Activated naive CD8-positive, alpha-beta T cell treated with anti-CD3 and anti-CD28 coated beads for 36 hours (primary cell): ENCODE results near the gene EPHB1. TPM values are rescaled to one million over a fixed set of nuclear protein-coding genes. Genes with fewer than 3 reads are reported as not detected.

Experiments
- DNase-seq: peaks from one replicate; pipeline ENCODE4 v3.0.0; 2021
- H3K27ac Mint-ChIP-seq: one replicate; pipeline ENCODE4 v1.8.0; 2022; ENCODE audit warnings: mild to moderate bottlenecking, moderate library complexity, mixed read lengths
- H3K27me3 Mint-ChIP-seq: one replicate; pipeline ENCODE4 v1.8.0; 2022; ENCODE audit warnings: mild to moderate bottlenecking, mixed read lengths
- H3K36me3 Mint-ChIP-seq: one replicate; pipeline ENCODE4 v1.8.0; 2021; ENCODE audit warnings: mild to moderate bottlenecking, mixed read lengths
- H3K4me1 Mint-ChIP-seq: one replicate; pipeline ENCODE4 v1.8.0; 2021; ENCODE audit warnings: mixed read lengths
- H3K4me3 Mint-ChIP-seq: one replicate; pipeline ENCODE4 v1.8.0; 2022; ENCODE audit warnings: mild to moderate bottlenecking, moderate library complexity, mixed read lengths
- H3K9me3 Mint-ChIP-seq: one replicate; pipeline ENCODE4 v1.8.0; 2022; ENCODE audit warnings: mixed read lengths
- total RNA-seq, 2 experiments: library from RNA; stranded (reverse); gene quantifications; one replicate each; pipeline ENCODE4 v1.2.3, GENCODE V29; 2021

The EPHB1 gene
- total RNA-seq, 2 experiments from 2014 or later, result not detected

- Mint-ChIP-seq H3K4me1 (no peaks in the 10 kb centered on the region), H3K27ac (no peak overlapping the region), H3K27me3 (peaks cover 9% of the 10 kb centered on the region), H3K36me3 (no peaks in the 10 kb centered on the region), H3K4me3 (no peak overlapping the region), H3K9me3 (no peaks in the 10 kb centered on the region)
- no peak for DNase-seq
Measured at GRCh38 chr3:135163701-135164100, 368.6 kb downstream of the EPHB1 start.

DNA sequence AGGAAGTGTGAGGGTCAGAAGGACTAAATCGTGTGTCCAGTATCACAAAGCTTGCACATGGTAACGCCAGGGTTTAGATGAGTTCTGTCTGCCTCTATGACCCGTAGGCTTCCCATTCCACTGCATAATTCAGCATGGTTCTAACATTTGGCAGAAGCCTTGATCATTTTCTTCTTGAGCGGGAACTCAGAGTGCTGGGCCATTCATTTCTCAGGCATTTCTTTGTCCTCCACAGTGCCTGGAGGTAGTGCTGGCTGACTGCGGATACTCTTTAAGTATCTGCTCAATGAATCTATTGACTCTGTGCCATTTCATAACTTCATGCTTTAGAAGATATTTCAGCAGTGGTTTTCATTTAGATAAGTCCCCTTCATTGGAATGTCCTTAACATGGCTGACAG, 370.2 kb downstream of the EPHB1 start:
- DNase-seq, result no peak
- peaks cover 9% of the 10 kb centered on the region for H3K27me3 Mint-ChIP-seq
- H3K4me3 Mint-ChIP-seq, result no peak overlapping the region
- no peaks in the 10 kb centered on the region for H3K36me3 Mint-ChIP-seq
- no peak overlapping the region for H3K27ac Mint-ChIP-seq
- H3K4me1 Mint-ChIP-seq, result no peaks in the 10 kb centered on the region
- no peaks in the 10 kb centered on the region for H3K9me3 Mint-ChIP-seq

DNA sequence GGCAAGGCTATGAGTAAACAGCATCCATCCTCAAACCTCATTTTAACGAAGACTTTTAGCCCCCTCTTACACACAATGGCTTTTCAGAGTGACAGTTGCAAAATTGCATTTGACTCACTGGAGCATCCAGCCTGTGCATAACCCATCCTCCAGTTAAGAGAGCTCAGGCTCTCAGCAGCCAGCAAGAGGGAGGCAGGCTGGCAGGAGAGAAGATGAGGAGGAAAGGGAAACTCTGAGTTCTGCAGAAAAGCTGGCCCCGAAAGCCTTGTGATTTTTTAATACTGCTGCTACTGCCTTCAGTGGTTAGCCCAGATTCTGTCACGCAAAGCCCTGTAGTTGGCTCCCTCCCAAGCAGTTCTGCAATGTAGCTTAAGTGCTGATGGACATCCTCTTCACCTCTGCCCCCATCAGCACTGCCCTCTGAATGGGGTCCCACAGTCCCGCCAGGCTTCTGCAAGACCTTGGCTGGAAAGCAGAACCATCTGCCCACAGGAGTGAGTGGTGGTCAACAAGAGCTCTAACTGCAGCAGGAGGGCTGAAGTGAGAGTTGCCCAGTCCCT, 371.3 kb downstream of the EPHB1 start:
- H3K4me3 Mint-ChIP-seq, result no peak overlapping the region
- H3K27me3 Mint-ChIP-seq, result peaks cover 3% of the 10 kb centered on the region
- H3K4me1 Mint-ChIP-seq, result no peaks in the 10 kb centered on the region
- no peaks in the 10 kb centered on the region for H3K9me3 Mint-ChIP-seq
- H3K27ac Mint-ChIP-seq, result no peak overlapping the region
- no peak for DNase-seq
- no peaks in the 10 kb centered on the region for H3K36me3 Mint-ChIP-seq

GRCh38 chr3:135168822-135169221, 373.8 kb downstream of the EPHB1 start:
- Mint-ChIP-seq H3K27ac (no peak overlapping the region), H3K27me3 (peaks cover 3% of the 10 kb centered on the region), H3K4me3 (no peak overlapping the region), H3K36me3 (no peaks in the 10 kb centered on the region), H3K4me1 (no peaks in the 10 kb centered on the region), H3K9me3 (no peaks in the 10 kb centered on the region)
- DNase-seq, result no peak

GRCh38 chr3:135169651-135170050, 374.6 kb downstream of the EPHB1 start:
- Mint-ChIP-seq H3K36me3 (no peaks in the 10 kb centered on the region), H3K4me3 (no peak overlapping the region)

DNA sequence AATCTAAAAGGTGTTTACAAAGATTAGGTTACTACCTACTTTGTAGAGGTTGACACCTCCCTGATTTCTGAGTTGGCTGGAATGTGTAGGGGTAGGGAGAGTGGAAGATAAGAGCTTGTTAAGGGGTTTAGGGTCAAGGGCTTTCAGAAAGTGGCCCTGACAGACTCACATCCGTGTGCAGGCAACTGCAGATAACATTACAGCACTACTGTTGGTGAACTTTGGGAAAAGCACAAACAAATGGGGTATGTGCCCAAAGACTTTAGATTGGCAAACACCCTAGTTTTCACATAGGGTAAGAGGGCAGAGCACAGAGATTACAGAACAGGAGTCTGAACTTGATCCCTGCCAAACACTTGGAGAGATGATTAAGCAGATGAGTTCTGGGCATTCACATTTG, 375.7 kb downstream of the EPHB1 start:
- no peak overlapping the region for H3K27ac Mint-ChIP-seq
- H3K36me3 Mint-ChIP-seq, result no peaks in the 10 kb centered on the region
- no peak overlapping the region for H3K4me3 Mint-ChIP-seq
- H3K4me1 Mint-ChIP-seq, result no peaks in the 10 kb centered on the region
- peaks cover 3% of the 10 kb centered on the region for H3K27me3 Mint-ChIP-seq
- no peaks in the 10 kb centered on the region for H3K9me3 Mint-ChIP-seq
- no peak for DNase-seq

More at GRCh38 chr3:135169651-135170050, 374.6 kb downstream of the EPHB1 start:
- Mint-ChIP-seq H3K27me3 (peaks cover 3% of the 10 kb centered on the region), H3K4me1 (no peaks in the 10 kb centered on the region), H3K9me3 (no peaks in the 10 kb centered on the region), H3K27ac (no peak overlapping the region)
- DNase-seq, result no peak

DNA sequence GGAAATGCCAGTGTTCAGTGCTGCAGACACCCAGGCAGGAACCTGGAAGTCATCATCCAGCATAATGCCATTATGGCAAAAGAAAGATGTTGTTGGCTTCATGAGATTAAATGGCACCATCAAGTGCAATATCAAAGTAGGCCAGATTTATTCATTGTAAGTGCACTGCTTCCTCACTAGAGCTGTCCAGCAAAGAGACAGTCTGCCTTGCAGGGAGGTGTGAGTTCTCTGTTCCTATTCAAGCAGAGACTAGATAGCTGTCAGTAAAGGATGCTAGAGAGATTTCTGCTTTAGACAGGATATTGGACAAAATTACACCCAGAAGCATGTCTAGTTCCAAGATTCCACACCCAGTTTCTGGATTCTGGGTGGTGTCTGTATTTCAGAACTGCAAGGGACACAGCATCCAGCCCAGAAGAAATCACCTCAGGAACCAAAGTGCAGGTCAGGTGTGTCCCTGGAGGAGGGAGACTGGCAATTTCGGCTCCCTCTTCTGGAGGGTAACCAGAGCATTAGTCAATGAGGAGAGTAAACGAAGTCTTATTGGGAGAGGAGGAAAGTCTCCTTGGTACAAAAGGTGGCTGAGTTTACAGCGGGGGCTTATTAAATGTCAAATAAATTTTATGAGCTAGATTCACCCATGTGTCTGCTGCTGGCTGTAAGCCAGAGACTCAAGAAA, 377.3 kb downstream of the EPHB1 start:
- H3K4me3 Mint-ChIP-seq, result no peak overlapping the region
- no peaks in the 10 kb centered on the region for H3K9me3 Mint-ChIP-seq
- H3K36me3 Mint-ChIP-seq, result no peaks in the 10 kb centered on the region
- no peaks in the 10 kb centered on the region for H3K4me1 Mint-ChIP-seq
- no peak for DNase-seq
- H3K27ac Mint-ChIP-seq, result no peak overlapping the region
- H3K27me3 Mint-ChIP-seq, result peaks cover 3% of the 10 kb centered on the region

DNA sequence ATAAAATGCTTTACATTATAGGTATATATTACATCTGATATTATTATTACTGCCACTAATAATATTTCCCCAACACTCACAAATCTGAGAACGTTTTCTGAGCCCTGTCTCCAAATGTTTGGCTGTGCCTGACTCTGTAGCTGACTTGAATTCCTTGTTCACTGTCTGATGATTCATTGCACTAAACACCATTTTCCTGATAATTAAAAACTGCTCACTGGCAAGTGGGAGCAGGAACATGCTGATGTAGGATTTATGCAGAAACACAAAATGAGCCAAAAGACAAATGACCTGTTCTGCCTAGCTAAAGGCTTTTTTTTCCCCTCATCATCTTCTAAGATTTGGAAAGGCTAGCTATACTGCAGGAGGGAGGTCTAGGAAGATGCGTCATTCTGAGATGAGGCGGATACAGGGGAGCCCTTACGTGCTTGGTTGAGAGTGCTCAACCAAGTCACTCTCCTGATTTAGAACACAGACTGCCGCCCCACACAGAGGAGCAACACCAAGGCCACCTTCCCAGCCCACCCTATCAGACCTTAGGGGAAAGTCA, 380.7 kb downstream of the EPHB1 start:
- no peaks in the 10 kb centered on the region for H3K36me3 Mint-ChIP-seq

DNA sequence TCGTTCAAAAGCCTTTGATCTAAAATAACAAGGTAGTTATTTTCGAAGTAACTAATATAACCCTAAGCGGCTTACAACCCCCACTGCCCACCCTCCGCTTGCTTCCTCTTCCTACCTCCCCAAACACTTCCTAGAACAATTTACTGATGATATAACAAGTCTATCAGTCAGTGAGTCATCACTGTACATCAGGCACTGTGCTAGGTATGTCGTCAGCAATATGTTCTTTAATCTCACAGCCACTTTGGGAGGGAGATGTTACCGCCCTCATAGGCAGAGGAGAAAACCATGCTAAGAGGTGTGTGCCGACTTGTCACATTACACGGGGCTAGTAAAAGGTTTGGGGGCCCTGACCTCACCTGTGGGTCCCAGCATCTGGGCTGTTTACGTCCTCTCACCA, 381.8 kb downstream of the EPHB1 start:
- H3K4me1 Mint-ChIP-seq, result no peaks in the 10 kb centered on the region
- peaks cover 2% of the 10 kb centered on the region for H3K9me3 Mint-ChIP-seq
- H3K27ac Mint-ChIP-seq, result no peak overlapping the region
- DNase-seq, result no peak
- no peaks in the 10 kb centered on the region for H3K27me3 Mint-ChIP-seq
- no peak overlapping the region for H3K4me3 Mint-ChIP-seq
- H3K36me3 Mint-ChIP-seq, result no peaks in the 10 kb centered on the region

More for the DNA sequence above, 380.7 kb downstream of the EPHB1 start:
- Mint-ChIP-seq H3K27ac (no peak overlapping the region), H3K4me3 (no peak overlapping the region), H3K9me3 (peaks cover 2% of the 10 kb centered on the region), H3K4me1 (no peaks in the 10 kb centered on the region), H3K27me3 (no peaks in the 10 kb centered on the region)
- no peak for DNase-seq

- Mint-ChIP-seq H3K27me3 (no peaks in the 10 kb centered on the region), H3K36me3 (no peaks in the 10 kb centered on the region), H3K9me3 (peaks cover 2% of the 10 kb centered on the region), H3K4me3 (no peak overlapping the region), H3K4me1 (no peaks in the 10 kb centered on the region), H3K27ac (no peak overlapping the region)
- no peak for DNase-seq
Measured at GRCh38 chr3:135178566-135178965, 383.5 kb downstream of the EPHB1 start.

- Mint-ChIP-seq H3K4me3 (no peak overlapping the region), H3K27ac (no peak overlapping the region), H3K27me3 (no peaks in the 10 kb centered on the region), H3K4me1 (no peaks in the 10 kb centered on the region), H3K36me3 (no peaks in the 10 kb centered on the region), H3K9me3 (peaks cover 2% of the 10 kb centered on the region)
- DNase-seq, result no peak
Measured at GRCh38 chr3:135181408-135181807, 386.3 kb downstream of the EPHB1 start.

GRCh38 chr3:135182364-135182998, 387.4 kb downstream of the EPHB1 start:
- DNase-seq, result no peak
- no peaks in the 10 kb centered on the region for H3K4me1 Mint-ChIP-seq

GRCh38 chr3:135190658-135191057, 395.6 kb downstream of the EPHB1 start:
- Mint-ChIP-seq H3K27ac (no peak overlapping the region), H3K27me3 (no peaks in the 10 kb centered on the region), H3K36me3 (no peaks in the 10 kb centered on the region), H3K9me3 (no peaks in the 10 kb centered on the region), H3K4me1 (no peaks in the 10 kb centered on the region), H3K4me3 (no peak overlapping the region)
- DNase-seq, result no peak

More at GRCh38 chr3:135182364-135182998, 387.4 kb downstream of the EPHB1 start:
- Mint-ChIP-seq H3K27ac (no peak overlapping the region), H3K36me3 (no peaks in the 10 kb centered on the region), H3K27me3 (no peaks in the 10 kb centered on the region), H3K9me3 (peaks cover 2% of the 10 kb centered on the region), H3K4me3 (no peak overlapping the region)

DNA sequence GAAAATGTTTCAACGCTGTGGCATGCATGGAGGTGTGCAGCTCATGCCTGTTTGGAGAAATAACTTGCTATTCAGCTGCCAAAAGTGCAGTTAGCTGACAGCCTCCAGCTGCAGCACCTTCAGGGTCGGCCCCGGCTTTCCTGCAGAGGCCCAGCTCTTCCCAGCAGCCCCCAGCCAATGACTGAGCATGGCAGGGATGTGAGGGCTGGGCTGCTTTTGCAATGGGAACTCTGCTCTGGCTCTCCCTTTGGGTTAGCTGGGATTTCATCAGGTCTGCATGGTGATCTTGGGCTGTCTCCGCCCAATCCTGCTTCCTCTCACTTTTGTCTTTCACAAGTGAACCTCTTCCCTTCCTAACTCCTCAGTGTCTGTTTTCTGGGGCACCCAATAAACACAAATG, 396.6 kb downstream of the EPHB1 start:
- no peak for DNase-seq
- Mint-ChIP-seq H3K27ac (no peak overlapping the region), H3K9me3 (peaks cover 3% of the 10 kb centered on the region), H3K4me3 (no peak overlapping the region), H3K27me3 (no peaks in the 10 kb centered on the region), H3K4me1 (no peaks in the 10 kb centered on the region), H3K36me3 (no peaks in the 10 kb centered on the region)

DNA sequence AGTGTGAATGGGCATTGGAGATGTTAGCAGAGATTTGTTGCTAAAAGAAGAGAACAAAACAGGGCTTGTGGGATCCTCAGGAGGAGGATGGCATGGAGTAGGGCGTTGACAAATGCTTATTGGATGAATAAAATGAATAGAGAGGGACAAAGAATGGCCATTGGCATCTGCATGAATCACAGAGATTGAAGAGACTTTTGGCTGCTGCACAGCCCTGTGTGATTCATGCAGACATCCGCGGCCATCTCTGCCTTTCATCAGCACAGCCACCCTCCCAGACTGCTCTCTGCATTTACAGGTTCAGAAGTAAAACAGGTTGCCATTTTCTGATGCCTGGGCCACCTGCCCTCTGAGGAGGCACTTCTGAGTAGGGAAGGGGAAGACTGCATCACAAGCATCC, 397.9 kb downstream of the EPHB1 start:
- no peaks in the 10 kb centered on the region for H3K36me3 Mint-ChIP-seq
- no peak overlapping the region for H3K27ac Mint-ChIP-seq
- DNase-seq, result no peak
- no peak overlapping the region for H3K4me3 Mint-ChIP-seq
- H3K9me3 Mint-ChIP-seq, result peaks cover 3% of the 10 kb centered on the region
- no peaks in the 10 kb centered on the region for H3K27me3 Mint-ChIP-seq
- no peaks in the 10 kb centered on the region for H3K4me1 Mint-ChIP-seq
